IMR-90 (cell line): Measurements from ENCODE around the gene SRRM1. TPM values are rescaled to one million over a fixed set of nuclear protein-coding genes. Genes with fewer than 3 reads are reported as not detected.
A peak's percentile ranks its signal among the peaks of the same experiment; 100 is the strongest.

Experiments used
- ATAC-seq: fragments of 200-7000 bp; cut with Tn5 transposase; 2 replicates; pipeline ENCODE4 v1.9.1; 2020; ENCODE audit warnings: low read depth, mild to moderate bottlenecking, moderate library complexity
- BruUV-seq: library from RNA; stranded (reverse); fragments of 400-500 nt; replicated peaks from 2 replicates; lab custom pipeline; 2021; lab: Mats Ljungman, UMichigan
- CTCF ChIA-PET: fragments of 300-600 bp; formaldehyde crosslinking; extraction: SDS; loops from one replicate; lab custom pipeline; 2021; ENCODE audit warnings: antibody characterized with exemption; lab: Yijun Ruan, JAX
- POLR2A ChIA-PET: fragments of 300-600 bp; sonication (Branson Sonifier 250); formaldehyde crosslinking; loops from one replicate; lab custom pipeline; 2022; ENCODE audit warnings: antibody characterized with exemption; ENCODE audit not compliant: unreplicated experiment; lab: Charles Lee
- DNase-seq: peaks from one replicate; pipeline ENCODE4 v3.0.0; 2013
- H2AFZ ChIP-seq: replicated peaks from 2 replicates; pipeline ENCODE3; 2013; ENCODE audit warnings: low read length, mild to moderate bottlenecking; ENCODE audit not compliant: poor library complexity
- H2AK5ac ChIP-seq: 2 replicates; pipeline ENCODE4 v1.6.1; 2013; ENCODE audit warnings: low read depth, low read length, inconsistent platforms
- H2AK9ac ChIP-seq: replicated peaks from 2 replicates; pipeline ENCODE3; 2013; ENCODE audit warnings: mild to moderate bottlenecking, low read depth, low read length, moderate library complexity; ENCODE audit not compliant: poor library complexity
- H2BK120ac ChIP-seq: 2 replicates; pipeline ENCODE4 v1.6.1; 2013; ENCODE audit warnings: low read depth, low read length, inconsistent platforms
- H2BK15ac ChIP-seq: 3 replicates; pipeline ENCODE4 v1.6.1; 2013; ENCODE audit warnings: low read depth, low read length, inconsistent platforms
- H2BK20ac ChIP-seq: 2 replicates; pipeline ENCODE4 v1.6.1; 2013; ENCODE audit warnings: low read depth, mild to moderate bottlenecking, inconsistent platforms, low read length, moderate library complexity
- H2BK5ac ChIP-seq: 2 replicates; pipeline ENCODE4 v1.6.1; 2013; ENCODE audit warnings: mild to moderate bottlenecking, low read depth, low read length, inconsistent platforms; ENCODE audit not compliant: poor library complexity, severe bottlenecking
- H3K14ac ChIP-seq: replicated peaks from 2 replicates; pipeline ENCODE4 v1.6.1; 2013; ENCODE audit warnings: low read depth, low read length, inconsistent platforms
- H3K18ac ChIP-seq: 2 replicates; pipeline ENCODE4 v1.6.1; 2013; ENCODE audit warnings: low read depth, low read length, control low read depth
- H3K23ac ChIP-seq: 2 replicates; pipeline ENCODE4 v1.6.1; 2013; ENCODE audit warnings: low read depth, low read length, inconsistent platforms
- H3K27ac ChIP-seq: 2 replicates; pipeline ENCODE4 v1.5.1; 2013; ENCODE audit warnings: mild to moderate bottlenecking, control low read depth, low read length; ENCODE audit not compliant: insufficient read depth
- H3K27me3 ChIP-seq: 2 replicates; pipeline ENCODE4 v1.6.1; 2013; ENCODE audit warnings: low read length; ENCODE audit not compliant: control insufficient read depth, insufficient read depth
- H3K36me3 ChIP-seq: 2 replicates; pipeline ENCODE4 v1.6.1; 2013; ENCODE audit warnings: low read length, mixed read lengths; ENCODE audit not compliant: control insufficient read depth, insufficient read depth
- H3K4ac ChIP-seq: 2 replicates; pipeline ENCODE4 v1.6.1; 2013; ENCODE audit warnings: low read depth, low read length, inconsistent platforms
- H3K4me1 ChIP-seq: 2 replicates; pipeline ENCODE4 v1.6.1; 2013; ENCODE audit warnings: low read length, mixed read lengths; ENCODE audit not compliant: control insufficient read depth, insufficient read depth
- H3K4me2 ChIP-seq: 2 replicates; pipeline ENCODE4 v1.6.1; 2013; ENCODE audit warnings: low read depth, mild to moderate bottlenecking, control low read depth, low read length, moderate library complexity
- H3K4me3 ChIP-seq: 2 replicates; pipeline ENCODE4 v1.5.1; 2013; ENCODE audit warnings: low read depth, mild to moderate bottlenecking, control low read depth, low read length, moderate library complexity; ENCODE audit not compliant: insufficient read depth
- H3K56ac ChIP-seq: 2 replicates; pipeline ENCODE4 v1.6.1; 2013; ENCODE audit warnings: low read length, inconsistent platforms; ENCODE audit not compliant: insufficient read depth; ENCODE audit errors: extremely low read depth
- H3K79me1 ChIP-seq, 2 experiments: 2 replicates each; pipeline ENCODE4 v1.6.1; 2013; ENCODE audit warnings: low read length in 2 of 2, inconsistent platforms in 1 of 2, low read depth in 1 of 2
- H3K9ac ChIP-seq: 2 replicates; pipeline ENCODE4 v1.6.1; 2013; ENCODE audit warnings: low read depth, low read length, control low read depth
- H3K9me1 ChIP-seq: 2 replicates; pipeline ENCODE4 v1.6.1; 2013; ENCODE audit warnings: low read length, inconsistent platforms; ENCODE audit not compliant: insufficient read depth
- H3K9me3 ChIP-seq: 2 replicates; pipeline ENCODE4 v1.6.1; 2013; ENCODE audit warnings: low read length; ENCODE audit not compliant: control insufficient read depth, insufficient read depth
- H4K20me1 ChIP-seq: 2 replicates; pipeline ENCODE4 v1.6.1; 2013; ENCODE audit warnings: low read length, inconsistent platforms; ENCODE audit not compliant: insufficient read depth
- H4K5ac ChIP-seq: 2 replicates; pipeline ENCODE4 v1.6.1; 2013; ENCODE audit warnings: mild to moderate bottlenecking, low read depth, low read length, control low read depth
- H4K8ac ChIP-seq, 2 experiments: 2 replicates each; pipeline ENCODE4 v1.6.1; 2013; ENCODE audit warnings: low read depth in 2 of 2, low read length in 2 of 2, control low read depth in 1 of 2, inconsistent platforms in 1 of 2
- H4K91ac ChIP-seq: 2 replicates; pipeline ENCODE4 v1.6.1; 2013; ENCODE audit warnings: low read depth, low read length, inconsistent platforms; ENCODE audit not compliant: insufficient read depth
- BHLHE40 ChIP-seq: fragments of 150-350 bp; IDR thresholded peaks from 2 replicates; pipeline ENCODE4 v1.6.1; 2016; ENCODE audit warnings: mild to moderate bottlenecking, low read depth, low read length
- CEBPB ChIP-seq: IDR thresholded peaks from 2 replicates; pipeline ENCODE4 v1.6.1; 2012; ENCODE audit warnings: low read depth, low read length, improper control_type of control experiment
- CHD1 ChIP-seq: IDR thresholded peaks from 2 replicates; pipeline ENCODE4 v1.6.1; 2012; ENCODE audit warnings: low read depth, low read length, improper control_type of control experiment
- ELK1 ChIP-seq: fragments of 150-350 bp; IDR thresholded peaks from 2 replicates; pipeline ENCODE4 v1.6.1; 2016; ENCODE audit warnings: low read depth, mild to moderate bottlenecking, low read length, moderate library complexity, borderline replicate concordance
- FOS ChIP-seq: fragments of 150-350 bp; IDR thresholded peaks from 2 replicates; pipeline ENCODE4 v1.6.1; 2016; ENCODE audit warnings: low read depth, low read length
- MAZ ChIP-seq: IDR thresholded peaks from 2 replicates; pipeline ENCODE4 v1.6.1; 2012; ENCODE audit warnings: low read depth, mild to moderate bottlenecking, low read length, improper control_type of control experiment, moderate library complexity, borderline replicate concordance
- MXI1 ChIP-seq: IDR thresholded peaks from 2 replicates; pipeline ENCODE4 v1.6.1; 2012; ENCODE audit warnings: low read depth, mild to moderate bottlenecking, low read length, moderate library complexity, borderline replicate concordance
- NFE2L2 ChIP-seq: fragments of 150-350 bp; IDR thresholded peaks from 2 replicates; pipeline ENCODE4 v1.6.1; 2016; ENCODE audit warnings: low read depth, mild to moderate bottlenecking, low read length
- RCOR1 ChIP-seq: IDR thresholded peaks from 2 replicates; pipeline ENCODE4 v1.6.1; 2012; ENCODE audit warnings: mild to moderate bottlenecking, low read length, improper control_type of control experiment; ENCODE audit not compliant: insufficient replicate concordance
- RFX5 ChIP-seq: IDR thresholded peaks from 2 replicates; pipeline ENCODE4 v1.8.0; 2012; ENCODE audit warnings: low read depth, mild to moderate bottlenecking, low read length, moderate library complexity
- SMC3 ChIP-seq: fragments of 150-350 bp; IDR thresholded peaks from 2 replicates; pipeline ENCODE4 v1.6.1; 2016; ENCODE audit warnings: low read depth, mild to moderate bottlenecking, antibody characterized with exemption, low read length, moderate library complexity
- USF2 ChIP-seq: fragments of 150-350 bp; IDR thresholded peaks from 2 replicates; pipeline ENCODE4 v1.6.1; 2017; ENCODE audit warnings: mild to moderate bottlenecking, antibody characterized with exemption, low read length, low read depth
- WGBS, 2 experiments: methylation state at CpG; one replicate each; pipeline versions ENCODE4 v1.1.5 to v1.1.7; 2013; ENCODE audit warnings: missing lambda C conversion rate in 2 of 2; ENCODE audit not compliant: insufficient read length in 1 of 2; ENCODE audit errors: extremely low coverage in 2 of 2; 5-methylcytosine and 5-hydroxymethylcytosine counted together
- dilution Hi-C: fragments of 300-500 bp; cut with HindIII; formaldehyde crosslinking; loops from one replicate; pipeline ENCODE4 v1.14.3; 2018; ENCODE audit warnings: low sequenced_read_pairs; ENCODE audit not compliant: unreplicated experiment
- in situ Hi-C: fragments of 300-500 bp; cut with MboI; formaldehyde crosslinking; loops from 3 replicates; pipeline ENCODE4 v1.14.3; 2019; ENCODE audit warnings: low sequenced_read_pairs, inconsistent platforms, mixed read lengths
- intact Hi-C: fragments of 100-400 bp; cut with micrococcal nuclease; formaldehyde crosslinking; loops from 2 replicates; pipeline ENCODE4 v1.10.0; 2022
- polyA plus RNA-seq, 3 experiments: library from polyadenylated mRNA; depleted of rRNA; stranded (reverse); fragments of >200 nt; gene quantifications; 2 replicates each; pipeline ENCODE4 v1.2.3, GENCODE V29; 2012; ENCODE audit warnings: low replicate concordance in 1 of 3
- total RNA-seq: library from RNA; depleted of rRNA; stranded (reverse); fragments of >200 nt; gene quantifications from 2 replicates; pipeline ENCODE4 v1.2.3, GENCODE V29; 2012

Gene SRRM1
- total and polyA plus RNA-seq, 2 of the 4 experiments (the other 2 are of a cell fraction) = 13.6 to 94.1 TPM

GRCh38 chr1:24642481-24643362 lies at the start of gene SRRM1 (continued):
- peak; percentile 74 for TF ChIP-seq CEBPB

GRCh38 chr1:24594328-24594598 lies 48.8 kb upstream of the SRRM1 start:
- no peak overlapping the region for H4K5ac ChIP-seq
- H3K36me3 ChIP-seq = no peaks in the 10 kb centered on the region
- no peak overlapping the region for H3K4me2 ChIP-seq
- no peak for TF ChIP-seq ELK1
- TF ChIP-seq USF2 = no peak
- no peak for TF ChIP-seq CHD1
- no peak for TF ChIP-seq RFX5
- no peak for TF ChIP-seq MXI1
- no peak for TF ChIP-seq MAZ
- no peak for TF ChIP-seq BHLHE40
- no peak for TF ChIP-seq RCOR1
- TF ChIP-seq CEBPB = no peak
- TF ChIP-seq FOS = no peak
- TF ChIP-seq SMC3 = no peak
- TF ChIP-seq NFE2L2 = no peak
- no peak overlapping the region for H3K14ac ChIP-seq
- ChIA-PET POLR2A (no interaction called here), CTCF (interaction anchor here (0.6 kb wide), 1 partner anchor 147 kb away, joined by 3 read pairs; no protein-coding TSS in a partner anchor)
- H2AK5ac ChIP-seq = no peak overlapping the region
- no peak overlapping the region for H3K4me3 ChIP-seq
- H4K8ac ChIP-seq = no peak overlapping the region
- no peaks in the 10 kb centered on the region for H3K4me1 ChIP-seq
- no peak overlapping the region for H2BK120ac ChIP-seq
- no peak overlapping the region for H3K9ac ChIP-seq
- H3K23ac ChIP-seq = no peak overlapping the region
- dilution Hi-C loops (no loop called here), intact Hi-C loops (no loop called here), in situ Hi-C loops (no loop called here)
- H2AK9ac ChIP-seq = no peak overlapping the region
- WGBS, 2 experiments = 80% methylated on average over 1 of the region's 3 CpGs; no CpG with 5 or more reads in 1 of the 2 experiments
- no peak overlapping the region for H3K18ac ChIP-seq
- no peak overlapping the region for H3K56ac ChIP-seq
- peaks cover 18% of the 10 kb centered on the region for H3K27me3 ChIP-seq
- DNase-seq = no peak
- ATAC-seq = no peak
- no peak overlapping the region for H4K91ac ChIP-seq
- no peak overlapping the region for H2BK5ac ChIP-seq
- H3K9me1 ChIP-seq = no peaks in the 10 kb centered on the region
- BruUV-seq = no TSS peak
- H2AFZ ChIP-seq = no peak overlapping the region
- no peaks in the 10 kb centered on the region for H3K79me1 ChIP-seq
- H3K9me3 ChIP-seq = no peaks in the 10 kb centered on the region
- H2BK15ac ChIP-seq = no peak overlapping the region
- H3K4ac ChIP-seq = no peak overlapping the region
- no peak overlapping the region for H2BK20ac ChIP-seq
- no peak overlapping the region for H3K27ac ChIP-seq
- no peaks in the 10 kb centered on the region for H4K20me1 ChIP-seq
